ENCODE results near the gene PDE4C. TPM values are rescaled to one million over a fixed set of nuclear protein-coding genes. Genes with fewer than 3 reads are reported as not detected.
A peak's percentile ranks its signal among the peaks of the same experiment; 100 is the strongest.

The PDE4C gene
- total and polyA plus RNA-seq, 9 of the 15 experiments (the other 6 are each of a cell fraction or from before 2014, with no cell fraction given): 0.04 to 0.91 (median 0.20) TPM; not detected in 1

DNA sequence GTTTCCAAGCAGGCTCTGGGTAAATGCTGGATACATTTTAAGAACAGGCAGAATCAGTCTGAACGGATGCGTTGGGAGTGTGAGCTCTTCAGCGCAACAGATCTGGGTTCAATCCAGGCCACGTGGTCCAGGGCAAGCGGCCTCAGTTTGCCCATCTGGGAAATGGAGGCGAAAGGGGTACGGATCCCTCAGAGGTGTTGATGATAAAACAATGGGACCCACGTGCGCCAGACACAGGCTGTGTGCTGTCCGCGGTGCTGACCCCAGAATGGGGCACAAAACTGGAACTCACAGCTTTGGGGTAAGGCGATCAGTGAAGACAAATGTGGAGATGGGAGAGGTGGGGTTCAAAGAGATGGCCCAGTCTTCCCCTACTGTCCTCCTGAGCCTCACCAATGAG is 13.1 kb upstream of the PDE4C start (continued):
- peak in 1 of 2 experiments; percentile 47; a peak in 1 of 4 replicates for TF ChIP-seq KDM1A (IDR thresholded peaks at IDR 0.05)
- TF ChIP-seq, protein P1, sequence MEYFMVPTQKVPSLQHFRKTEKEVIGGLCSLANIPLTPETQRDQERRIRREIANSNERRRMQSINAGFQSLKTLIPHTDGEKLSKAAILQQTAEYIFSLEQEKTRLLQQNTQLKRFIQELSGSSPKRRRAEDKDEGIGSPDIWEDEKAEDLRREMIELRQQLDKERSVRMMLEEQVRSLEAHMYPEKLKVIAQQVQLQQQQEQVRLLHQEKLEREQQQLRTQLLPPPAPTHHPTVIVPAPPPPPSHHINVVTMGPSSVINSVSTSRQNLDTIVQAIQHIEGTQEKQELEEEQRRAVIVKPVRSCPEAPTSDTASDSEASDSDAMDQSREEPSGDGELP (CRISPR knock-in tag; IDR thresholded peaks at IDR 0.05; ENCODE audit: borderline replicate concordance): peak; percentile 60; the same call in 1 of the 2 replicates
- no peak for TF ChIP-seq SMAD4 (CRISPR knock-in tag; conservative IDR thresholded peaks at IDR 0.05)
- TF ChIP-seq, protein P2, sequence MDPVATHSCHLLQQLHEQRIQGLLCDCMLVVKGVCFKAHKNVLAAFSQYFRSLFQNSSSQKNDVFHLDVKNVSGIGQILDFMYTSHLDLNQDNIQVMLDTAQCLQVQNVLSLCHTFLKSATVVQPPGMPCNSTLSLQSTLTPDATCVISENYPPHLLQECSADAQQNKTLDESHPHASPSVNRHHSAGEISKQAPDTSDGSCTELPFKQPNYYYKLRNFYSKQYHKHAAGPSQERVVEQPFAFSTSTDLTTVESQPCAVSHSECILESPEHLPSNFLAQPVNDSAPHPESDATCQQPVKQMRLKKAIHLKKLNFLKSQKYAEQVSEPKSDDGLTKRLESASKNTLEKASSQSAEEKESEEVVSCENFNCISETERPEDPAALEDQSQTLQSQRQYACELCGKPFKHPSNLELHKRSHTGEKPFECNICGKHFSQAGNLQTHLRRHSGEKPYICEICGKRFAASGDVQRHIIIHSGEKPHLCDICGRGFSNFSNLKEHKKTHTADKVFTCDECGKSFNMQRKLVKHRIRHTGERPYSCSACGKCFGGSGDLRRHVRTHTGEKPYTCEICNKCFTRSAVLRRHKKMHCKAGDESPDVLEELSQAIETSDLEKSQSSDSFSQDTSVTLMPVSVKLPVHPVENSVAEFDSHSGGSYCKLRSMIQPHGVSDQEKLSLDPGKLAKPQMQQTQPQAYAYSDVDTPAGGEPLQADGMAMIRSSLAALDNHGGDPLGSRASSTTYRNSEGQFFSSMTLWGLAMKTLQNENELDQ (CRISPR knock-in tag; IDR thresholded peaks at IDR 0.05; ENCODE audit: borderline replicate concordance): 0 out of 2 replicates have a peak, but pooled peaks have one; percentile 50
- TF ChIP-seq RUNX1 (IDR thresholded peaks at IDR 0.05; ENCODE audit: low read depth): no peak
- peak; percentile 67 for TF ChIP-seq BCOR (IDR thresholded peaks at IDR 0.05)
- TF ChIP-seq EHMT2 (IDR thresholded peaks at IDR 0.05): peak; percentile 96
- TF ChIP-seq, protein P3, sequence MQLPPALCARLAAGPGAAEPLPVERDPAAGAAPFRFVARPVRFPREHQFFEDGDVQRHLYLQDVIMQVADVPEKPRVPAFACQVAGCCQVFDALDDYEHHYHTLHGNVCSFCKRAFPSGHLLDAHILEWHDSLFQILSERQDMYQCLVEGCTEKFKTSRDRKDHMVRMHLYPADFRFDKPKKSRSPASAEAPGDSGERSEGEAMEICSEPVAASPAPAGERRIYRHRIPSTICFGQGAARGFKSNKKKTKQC (CRISPR knock-in tag; IDR thresholded peaks at IDR 0.05): peak; percentile 90
- TF ChIP-seq, protein P4, sequence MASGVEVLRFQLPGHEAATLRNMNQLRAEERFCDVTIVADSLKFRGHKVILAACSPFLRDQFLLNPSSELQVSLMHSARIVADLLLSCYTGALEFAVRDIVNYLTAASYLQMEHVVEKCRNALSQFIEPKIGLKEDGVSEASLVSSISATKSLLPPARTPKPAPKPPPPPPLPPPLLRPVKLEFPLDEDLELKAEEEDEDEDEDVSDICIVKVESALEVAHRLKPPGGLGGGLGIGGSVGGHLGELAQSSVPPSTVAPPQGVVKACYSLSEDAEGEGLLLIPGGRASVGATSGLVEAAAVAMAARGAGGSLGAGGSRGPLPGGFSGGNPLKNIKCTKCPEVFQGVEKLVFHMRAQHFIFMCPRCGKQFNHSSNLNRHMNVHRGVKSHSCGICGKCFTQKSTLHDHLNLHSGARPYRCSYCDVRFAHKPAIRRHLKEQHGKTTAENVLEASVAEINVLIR (CRISPR knock-in tag; IDR thresholded peaks at IDR 0.05): no peak
- TF ChIP-seq, protein P5, sequence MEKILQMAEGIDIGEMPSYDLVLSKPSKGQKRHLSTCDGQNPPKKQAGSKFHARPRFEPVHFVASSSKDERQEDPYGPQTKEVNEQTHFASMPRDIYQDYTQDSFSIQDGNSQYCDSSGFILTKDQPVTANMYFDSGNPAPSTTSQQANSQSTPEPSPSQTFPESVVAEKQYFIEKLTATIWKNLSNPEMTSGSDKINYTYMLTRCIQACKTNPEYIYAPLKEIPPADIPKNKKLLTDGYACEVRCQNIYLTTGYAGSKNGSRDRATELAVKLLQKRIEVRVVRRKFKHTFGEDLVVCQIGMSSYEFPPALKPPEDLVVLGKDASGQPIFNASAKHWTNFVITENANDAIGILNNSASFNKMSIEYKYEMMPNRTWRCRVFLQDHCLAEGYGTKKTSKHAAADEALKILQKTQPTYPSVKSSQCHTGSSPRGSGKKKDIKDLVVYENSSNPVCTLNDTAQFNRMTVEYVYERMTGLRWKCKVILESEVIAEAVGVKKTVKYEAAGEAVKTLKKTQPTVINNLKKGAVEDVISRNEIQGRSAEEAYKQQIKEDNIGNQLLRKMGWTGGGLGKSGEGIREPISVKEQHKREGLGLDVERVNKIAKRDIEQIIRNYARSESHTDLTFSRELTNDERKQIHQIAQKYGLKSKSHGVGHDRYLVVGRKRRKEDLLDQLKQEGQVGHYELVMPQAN (IDR thresholded peaks at IDR 0.05; ENCODE audit: borderline replicate concordance): peak; percentile 91
- TF ChIP-seq, protein P6, sequence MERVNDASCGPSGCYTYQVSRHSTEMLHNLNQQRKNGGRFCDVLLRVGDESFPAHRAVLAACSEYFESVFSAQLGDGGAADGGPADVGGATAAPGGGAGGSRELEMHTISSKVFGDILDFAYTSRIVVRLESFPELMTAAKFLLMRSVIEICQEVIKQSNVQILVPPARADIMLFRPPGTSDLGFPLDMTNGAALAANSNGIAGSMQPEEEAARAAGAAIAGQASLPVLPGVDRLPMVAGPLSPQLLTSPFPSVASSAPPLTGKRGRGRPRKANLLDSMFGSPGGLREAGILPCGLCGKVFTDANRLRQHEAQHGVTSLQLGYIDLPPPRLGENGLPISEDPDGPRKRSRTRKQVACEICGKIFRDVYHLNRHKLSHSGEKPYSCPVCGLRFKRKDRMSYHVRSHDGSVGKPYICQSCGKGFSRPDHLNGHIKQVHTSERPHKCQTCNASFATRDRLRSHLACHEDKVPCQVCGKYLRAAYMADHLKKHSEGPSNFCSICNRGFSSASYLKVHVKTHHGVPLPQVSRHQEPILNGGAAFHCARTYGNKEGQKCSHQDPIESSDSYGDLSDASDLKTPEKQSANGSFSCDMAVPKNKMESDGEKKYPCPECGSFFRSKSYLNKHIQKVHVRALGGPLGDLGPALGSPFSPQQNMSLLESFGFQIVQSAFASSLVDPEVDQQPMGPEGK (CRISPR knock-in tag; IDR thresholded peaks at IDR 0.05; ENCODE audit: borderline replicate concordance): no peak
- TF ChIP-seq, protein P7, sequence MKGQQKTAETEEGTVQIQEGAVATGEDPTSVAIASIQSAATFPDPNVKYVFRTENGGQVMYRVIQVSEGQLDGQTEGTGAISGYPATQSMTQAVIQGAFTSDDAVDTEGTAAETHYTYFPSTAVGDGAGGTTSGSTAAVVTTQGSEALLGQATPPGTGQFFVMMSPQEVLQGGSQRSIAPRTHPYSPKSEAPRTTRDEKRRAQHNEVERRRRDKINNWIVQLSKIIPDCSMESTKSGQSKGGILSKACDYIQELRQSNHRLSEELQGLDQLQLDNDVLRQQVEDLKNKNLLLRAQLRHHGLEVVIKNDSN (CRISPR knock-in tag; IDR thresholded peaks at IDR 0.05): peak; percentile 80
- 0 out of 2 replicates have a peak, but pooled peaks have one; percentile 75 for TF ChIP-seq FOXK1 (CRISPR knock-in tag; IDR thresholded peaks at IDR 0.05; ENCODE audit: borderline replicate concordance)
- peak; percentile 82 for TF ChIP-seq PRMT5 (CRISPR knock-in tag; IDR thresholded peaks at IDR 0.05)
- no peak for TF ChIP-seq ETV6 (IDR thresholded peaks at IDR 0.05; ENCODE audit: borderline replicate concordance in 1 of 2, low read depth in 2 of 2, low read length in 1 of 2)
- TF ChIP-seq ETV6 (CRISPR knock-in tag; IDR thresholded peaks at IDR 0.05; ENCODE audit: borderline replicate concordance): peak; percentile 46; the same call in 1 of the 2 replicates
- TF ChIP-seq PHF8 (IDR thresholded peaks at IDR 0.05; ENCODE audit: borderline replicate concordance, low read length): no peak
